ENCODE measurements around the gene TRABD2A. TPM values are rescaled to one million over a fixed set of nuclear protein-coding genes. Genes with fewer than 3 reads are reported as not detected.

Gene TRABD2A
- total and polyA plus RNA-seq, 4 donors, result 0.26 to 10.3 (median 0.55) TPM

GRCh38 chr2:84779781-84780180 lies 101.1 kb downstream of the TRABD2A start:
- no peak overlapping the region for H3K4me3 ChIP-seq (ENCODE audit: low read depth in 1 of 3, low read length in 3 of 3)
- no peaks in the 10 kb centered on the region for H3K27me3 ChIP-seq (ENCODE audit: control insufficient read depth in 4 of 4, insufficient read depth in 4 of 4, low read length in 3 of 4)
- no peak for DNase-seq (ENCODE audit: low spot score)
- H3K9ac ChIP-seq (ENCODE audit: low read depth in 1 of 2, low read length in 2 of 2), result no peak overlapping the region
- H3K4me1 ChIP-seq (ENCODE audit: control insufficient read depth in 4 of 4, insufficient read depth in 4 of 4, low read length in 3 of 4), result no peaks in the 10 kb centered on the region
- 80% methylated on average over 3 of the region's 3 CpGs for WGBS
- no peaks in the 10 kb centered on the region for H3K9me3 ChIP-seq (ENCODE audit: control insufficient read depth in 4 of 4, low read length in 3 of 4)
- H3K36me3 ChIP-seq (ENCODE audit: control insufficient read depth in 4 of 4, insufficient read depth in 3 of 4, low read depth in 1 of 4, low read length in 3 of 4), result no peaks in the 10 kb centered on the region
- no peak overlapping the region for H3K27ac ChIP-seq (ENCODE audit: low read depth in 1 of 2, low read length in 2 of 2)
- TF ChIP-seq JUND (IDR thresholded peaks at IDR 0.05) (no peak), SP1 (IDR thresholded peaks at IDR 0.05) (no peak), ATF3 (IDR thresholded peaks at IDR 0.05) (no peak), NR2F2 (IDR thresholded peaks at IDR 0.05) (no peak), HNF4G (IDR thresholded peaks at IDR 0.05) (no peak), RXRA (IDR thresholded peaks at IDR 0.05) (no peak)

DNA sequence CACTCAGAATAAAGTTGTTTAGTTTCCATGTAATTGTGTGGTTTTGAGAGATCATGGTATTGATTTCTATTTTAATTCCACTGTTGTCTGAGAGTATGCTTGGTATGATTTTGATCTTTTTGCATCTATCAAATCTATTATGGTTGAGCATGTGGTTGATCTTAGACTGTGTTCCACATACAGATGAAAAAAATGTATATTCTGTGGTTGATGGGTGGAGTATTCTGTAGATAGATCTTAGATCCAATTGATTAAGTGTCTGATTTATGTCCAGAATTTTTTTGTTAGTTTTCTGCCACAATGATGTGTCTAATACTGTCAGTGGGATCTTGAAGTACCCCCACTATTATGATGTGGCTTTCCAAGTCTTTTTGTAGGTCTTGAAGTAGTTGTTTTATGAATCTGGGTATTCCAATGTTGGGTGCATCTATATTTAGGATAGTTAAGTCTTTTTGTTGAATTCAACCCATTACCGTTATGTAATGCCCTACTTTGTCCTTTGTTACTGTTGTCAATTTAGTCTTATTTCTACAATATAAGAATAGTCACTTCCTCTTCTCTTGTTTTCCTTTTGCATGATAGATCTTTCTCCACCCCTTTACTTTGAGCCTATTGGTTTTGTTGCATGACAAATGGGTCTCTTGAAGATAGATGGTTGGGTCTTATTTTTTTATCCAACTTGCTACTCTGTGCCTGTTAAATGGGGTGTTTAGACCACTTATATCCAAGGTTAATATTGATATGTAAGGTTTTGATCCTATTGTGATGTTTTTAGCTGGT lies 101.8 kb downstream of the TRABD2A start:
- Histone ChIP-seq H3K9ac (ENCODE audit: low read depth in 1 of 2, low read length in 2 of 2) (no peak overlapping the region), H3K36me3 (ENCODE audit: control insufficient read depth in 4 of 4, insufficient read depth in 3 of 4, low read depth in 1 of 4, low read length in 3 of 4) (no peaks in the 10 kb centered on the region), H3K4me3 (ENCODE audit: low read depth in 1 of 3, low read length in 3 of 3) (no peak overlapping the region), H3K4me1 (ENCODE audit: control insufficient read depth in 4 of 4, insufficient read depth in 4 of 4, low read length in 3 of 4) (no peaks in the 10 kb centered on the region), H3K27me3 (ENCODE audit: control insufficient read depth in 4 of 4, insufficient read depth in 4 of 4, low read length in 3 of 4) (no peaks in the 10 kb centered on the region), H3K27ac (ENCODE audit: low read depth in 1 of 2, low read length in 2 of 2) (no peak overlapping the region), H3K9me3 (ENCODE audit: control insufficient read depth in 4 of 4, low read length in 3 of 4) (peaks cover 0 to 3% (median 0%) of the 10 kb centered on the region in 4 donors)
- TF ChIP-seq ATF3 (IDR thresholded peaks at IDR 0.05), result no peak
- TF ChIP-seq HNF4G (IDR thresholded peaks at IDR 0.05), result no peak
- TF ChIP-seq HNF4A (conservative IDR thresholded peaks at IDR 0.05), result no peak
- TF ChIP-seq, protein P1, sequence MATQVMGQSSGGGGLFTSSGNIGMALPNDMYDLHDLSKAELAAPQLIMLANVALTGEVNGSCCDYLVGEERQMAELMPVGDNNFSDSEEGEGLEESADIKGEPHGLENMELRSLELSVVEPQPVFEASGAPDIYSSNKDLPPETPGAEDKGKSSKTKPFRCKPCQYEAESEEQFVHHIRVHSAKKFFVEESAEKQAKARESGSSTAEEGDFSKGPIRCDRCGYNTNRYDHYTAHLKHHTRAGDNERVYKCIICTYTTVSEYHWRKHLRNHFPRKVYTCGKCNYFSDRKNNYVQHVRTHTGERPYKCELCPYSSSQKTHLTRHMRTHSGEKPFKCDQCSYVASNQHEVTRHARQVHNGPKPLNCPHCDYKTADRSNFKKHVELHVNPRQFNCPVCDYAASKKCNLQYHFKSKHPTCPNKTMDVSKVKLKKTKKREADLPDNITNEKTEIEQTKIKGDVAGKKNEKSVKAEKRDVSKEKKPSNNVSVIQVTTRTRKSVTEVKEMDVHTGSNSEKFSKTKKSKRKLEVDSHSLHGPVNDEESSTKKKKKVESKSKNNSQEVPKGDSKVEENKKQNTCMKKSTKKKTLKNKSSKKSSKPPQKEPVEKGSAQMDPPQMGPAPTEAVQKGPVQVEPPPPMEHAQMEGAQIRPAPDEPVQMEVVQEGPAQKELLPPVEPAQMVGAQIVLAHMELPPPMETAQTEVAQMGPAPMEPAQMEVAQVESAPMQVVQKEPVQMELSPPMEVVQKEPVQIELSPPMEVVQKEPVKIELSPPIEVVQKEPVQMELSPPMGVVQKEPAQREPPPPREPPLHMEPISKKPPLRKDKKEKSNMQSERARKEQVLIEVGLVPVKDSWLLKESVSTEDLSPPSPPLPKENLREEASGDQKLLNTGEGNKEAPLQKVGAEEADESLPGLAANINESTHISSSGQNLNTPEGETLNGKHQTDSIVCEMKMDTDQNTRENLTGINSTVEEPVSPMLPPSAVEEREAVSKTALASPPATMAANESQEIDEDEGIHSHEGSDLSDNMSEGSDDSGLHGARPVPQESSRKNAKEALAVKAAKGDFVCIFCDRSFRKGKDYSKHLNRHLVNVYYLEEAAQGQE (IDR thresholded peaks at IDR 0.05), result no peak
- no peak for TF ChIP-seq GABPA (IDR thresholded peaks at IDR 0.05 in 1 of 2, conservative IDR thresholded peaks at IDR 0.05 in 1 of 2)
- TF ChIP-seq YY1 (IDR thresholded peaks at IDR 0.05), result no peak
- TF ChIP-seq, protein P2, sequence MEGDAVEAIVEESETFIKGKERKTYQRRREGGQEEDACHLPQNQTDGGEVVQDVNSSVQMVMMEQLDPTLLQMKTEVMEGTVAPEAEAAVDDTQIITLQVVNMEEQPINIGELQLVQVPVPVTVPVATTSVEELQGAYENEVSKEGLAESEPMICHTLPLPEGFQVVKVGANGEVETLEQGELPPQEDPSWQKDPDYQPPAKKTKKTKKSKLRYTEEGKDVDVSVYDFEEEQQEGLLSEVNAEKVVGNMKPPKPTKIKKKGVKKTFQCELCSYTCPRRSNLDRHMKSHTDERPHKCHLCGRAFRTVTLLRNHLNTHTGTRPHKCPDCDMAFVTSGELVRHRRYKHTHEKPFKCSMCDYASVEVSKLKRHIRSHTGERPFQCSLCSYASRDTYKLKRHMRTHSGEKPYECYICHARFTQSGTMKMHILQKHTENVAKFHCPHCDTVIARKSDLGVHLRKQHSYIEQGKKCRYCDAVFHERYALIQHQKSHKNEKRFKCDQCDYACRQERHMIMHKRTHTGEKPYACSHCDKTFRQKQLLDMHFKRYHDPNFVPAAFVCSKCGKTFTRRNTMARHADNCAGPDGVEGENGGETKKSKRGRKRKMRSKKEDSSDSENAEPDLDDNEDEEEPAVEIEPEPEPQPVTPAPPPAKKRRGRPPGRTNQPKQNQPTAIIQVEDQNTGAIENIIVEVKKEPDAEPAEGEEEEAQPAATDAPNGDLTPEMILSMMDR (IDR thresholded peaks at IDR 0.05; ENCODE audit: low read depth, low read length, missing input control), result no peak
- no peak for TF ChIP-seq RAD21 (IDR thresholded peaks at IDR 0.05)
- no peak for TF ChIP-seq TAF1 (conservative IDR thresholded peaks at IDR 0.05)
- no peak for TF ChIP-seq ZBTB33 (IDR thresholded peaks at IDR 0.05)
- no peak for TF ChIP-seq NR2F2 (IDR thresholded peaks at IDR 0.05)
- TF ChIP-seq FOXA2 (IDR thresholded peaks at IDR 0.05), result no peak
- TF ChIP-seq RXRA (IDR thresholded peaks at IDR 0.05), result no peak
- TF ChIP-seq, protein P3, sequence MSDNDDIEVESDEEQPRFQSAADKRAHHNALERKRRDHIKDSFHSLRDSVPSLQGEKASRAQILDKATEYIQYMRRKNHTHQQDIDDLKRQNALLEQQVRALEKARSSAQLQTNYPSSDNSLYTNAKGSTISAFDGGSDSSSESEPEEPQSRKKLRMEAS (IDR thresholded peaks at IDR 0.05), result no peak
- TF ChIP-seq EGR1 (IDR thresholded peaks at IDR 0.05; ENCODE audit: low read depth in 2 of 2), result no peak
- TF ChIP-seq JUND (IDR thresholded peaks at IDR 0.05), result no peak
- TF ChIP-seq FOXA1 (IDR thresholded peaks at IDR 0.05), result no peak
- DNase-seq (ENCODE audit: low spot score), result no peak
- 90% methylated on average over 1 of the region's 1 CpG for WGBS

All from liver (tissue), 9 donors.